ENCODE results near the gene PLEK2. TPM values are rescaled to one million over a fixed set of nuclear protein-coding genes. Genes with fewer than 3 reads are reported as not detected.
A peak's percentile ranks its signal among the peaks of the same experiment; 100 is the strongest.

PLEK2 gene
- total RNA-seq, 2 donors from 2014 or later: 1.5 to 6.8 TPM

- H3K36me3 Mint-ChIP-seq (ENCODE audit: low read depth): no peaks in the 10 kb centered on the region
These were observed 28.5 kb upstream of the PLEK2 start for GRCh38 chr14:67440513-67440912.

GRCh38 chr14:67438969-67439368, 27.0 kb upstream of the PLEK2 start:
- Mint-ChIP-seq H3K27me3 (peaks cover 10% of the 10 kb centered on the region), H3K4me3 (no peak overlapping the region), H3K4me1 (peaks cover 3% of the 10 kb centered on the region), H3K36me3 (ENCODE audit: low read depth) (no peaks in the 10 kb centered on the region), H3K9me3 (no peaks in the 10 kb centered on the region), H3K27ac (no peak overlapping the region)
- no peak for ATAC-seq (replicated peaks)

More at GRCh38 chr14:67440513-67440912, 28.5 kb upstream of the PLEK2 start:
- Mint-ChIP-seq H3K27ac (no peak overlapping the region), H3K27me3 (peaks cover 14% of the 10 kb centered on the region), H3K9me3 (no peaks in the 10 kb centered on the region), H3K4me1 (no peaks in the 10 kb centered on the region), H3K4me3 (no peak overlapping the region)
- no peak for ATAC-seq (replicated peaks)

DNA sequence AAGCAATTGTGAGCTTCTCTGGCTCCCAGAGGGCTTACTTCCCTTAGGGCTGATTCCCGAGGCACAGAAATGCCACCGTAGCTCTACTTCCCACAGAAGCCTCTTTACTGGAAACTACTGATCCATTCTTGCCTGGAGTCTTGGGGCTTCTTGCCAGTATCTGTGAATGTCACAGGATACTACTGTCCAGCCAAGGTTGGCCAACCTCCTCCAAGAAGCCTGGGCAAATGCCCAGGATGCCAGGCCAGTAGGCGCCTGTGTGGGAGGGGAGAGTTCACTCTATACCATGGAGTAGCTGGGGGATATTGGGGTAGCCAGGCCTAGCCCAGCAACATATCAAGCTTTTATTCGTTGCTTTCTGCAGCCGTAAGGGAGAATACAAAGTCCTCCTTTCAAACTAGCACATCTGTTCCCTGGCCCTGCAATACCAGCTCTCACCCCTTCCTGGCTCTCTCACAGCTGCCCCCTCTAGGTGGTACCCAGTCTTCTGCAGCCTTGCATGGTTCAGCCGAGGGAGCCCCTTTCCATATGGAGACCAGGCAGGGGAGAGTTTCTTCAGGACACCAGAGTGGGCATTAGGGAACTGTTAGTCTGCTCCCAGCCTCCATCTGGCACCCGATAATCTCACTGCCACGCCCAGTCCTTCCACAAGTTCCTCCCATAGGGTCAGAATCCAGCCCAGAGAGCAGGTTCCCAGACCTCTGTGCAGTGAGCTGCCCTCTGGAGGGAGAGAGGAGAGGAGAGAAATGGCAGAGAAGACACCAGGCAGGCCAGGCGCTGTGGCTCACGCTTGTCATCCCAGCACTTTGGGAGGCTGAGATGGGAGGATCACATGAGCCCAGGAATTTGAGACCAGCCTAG, 24.3 kb upstream of the PLEK2 start:
- Mint-ChIP-seq H3K4me3 (no peak overlapping the region), H3K27me3 (peaks cover 6% of the 10 kb centered on the region), H3K27ac (no peak overlapping the region), H3K9me3 (no peaks in the 10 kb centered on the region), H3K4me1 (peaks cover 3% of the 10 kb centered on the region), H3K36me3 (ENCODE audit: low read depth) (no peaks in the 10 kb centered on the region)
- ATAC-seq (replicated peaks): no peak

GRCh38 chr14:67435603-67436002, 23.6 kb upstream of the PLEK2 start:
- H3K27me3 Mint-ChIP-seq: peaks cover 6% of the 10 kb centered on the region
- no peaks in the 10 kb centered on the region for H3K9me3 Mint-ChIP-seq
- no peak overlapping the region for H3K4me3 Mint-ChIP-seq
- ATAC-seq (replicated peaks): no peak
- no peaks in the 10 kb centered on the region for H3K36me3 Mint-ChIP-seq (ENCODE audit: low read depth)
- H3K27ac Mint-ChIP-seq: no peak overlapping the region
- peaks cover 3% of the 10 kb centered on the region for H3K4me1 Mint-ChIP-seq

- Mint-ChIP-seq H3K4me1 (peaks cover 3% of the 10 kb centered on the region), H3K4me3 (no peak overlapping the region), H3K27me3 (peaks cover 2% of the 10 kb centered on the region), H3K27ac (no peak overlapping the region), H3K36me3 (ENCODE audit: low read depth) (no peaks in the 10 kb centered on the region), H3K9me3 (no peaks in the 10 kb centered on the region)
- no peak for ATAC-seq (replicated peaks)
These were observed 20.1 kb upstream of the PLEK2 start for GRCh38 chr14:67432050-67432564.

- Mint-ChIP-seq H3K27me3 (peaks cover 13% of the 10 kb centered on the region), H3K27ac (no peak overlapping the region), H3K4me1 (peaks cover 3% of the 10 kb centered on the region), H3K4me3 (no peak overlapping the region), H3K9me3 (no peaks in the 10 kb centered on the region), H3K36me3 (ENCODE audit: low read depth) (no peaks in the 10 kb centered on the region)
- no peak for ATAC-seq (replicated peaks)
These were observed 17.7 kb upstream of the PLEK2 start for GRCh38 chr14:67429510-67430205.

GRCh38 chr14:67428501-67429031, 16.6 kb upstream of the PLEK2 start:
- Mint-ChIP-seq H3K4me1 (no peaks in the 10 kb centered on the region), H3K4me3 (no peak overlapping the region), H3K9me3 (no peaks in the 10 kb centered on the region)

DNA sequence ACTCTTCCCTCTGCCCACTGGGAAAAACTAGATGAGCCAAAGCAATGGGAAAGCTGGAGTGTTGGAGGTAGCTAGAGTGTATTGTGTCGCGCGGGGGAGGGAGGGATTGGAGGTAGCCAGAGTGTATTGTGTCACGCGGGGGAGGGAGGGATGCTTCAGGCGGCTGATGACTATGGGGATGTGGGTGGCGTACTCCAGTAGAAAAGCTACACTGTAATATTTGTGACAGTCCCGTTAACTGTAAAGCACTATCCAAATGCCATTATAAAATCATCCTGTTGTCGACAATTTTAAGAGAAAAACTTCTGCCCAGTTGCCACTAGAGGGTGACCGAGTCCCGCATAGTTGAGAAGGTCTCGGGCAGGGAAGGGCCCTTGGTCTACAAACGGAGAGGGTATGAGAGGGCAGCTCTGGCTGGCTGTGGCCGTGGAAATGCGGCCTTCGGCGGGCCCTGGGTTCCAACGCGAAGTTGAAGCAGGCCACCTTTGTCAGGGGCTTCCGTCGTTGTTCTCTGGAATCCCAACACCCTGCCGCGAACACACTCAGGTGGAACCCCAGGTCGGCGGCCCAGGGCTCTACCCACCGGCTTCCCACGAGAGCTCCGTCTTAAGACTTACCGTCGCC, 15.1 kb upstream of the PLEK2 start:
- H3K36me3 Mint-ChIP-seq (ENCODE audit: low read depth): no peaks in the 10 kb centered on the region
- peaks cover 17% of the 10 kb centered on the region for H3K27me3 Mint-ChIP-seq
- H3K4me1 Mint-ChIP-seq: no peaks in the 10 kb centered on the region
- no peak overlapping the region for H3K27ac Mint-ChIP-seq
- no peak overlapping the region for H3K4me3 Mint-ChIP-seq
- ATAC-seq (replicated peaks): peak; percentile 87
- H3K9me3 Mint-ChIP-seq: no peaks in the 10 kb centered on the region

More at GRCh38 chr14:67428501-67429031, 16.6 kb upstream of the PLEK2 start:
- Mint-ChIP-seq H3K36me3 (ENCODE audit: low read depth) (no peaks in the 10 kb centered on the region), H3K27me3 (peaks cover 13% of the 10 kb centered on the region), H3K27ac (no peak overlapping the region)
- no peak for ATAC-seq (replicated peaks)

DNA sequence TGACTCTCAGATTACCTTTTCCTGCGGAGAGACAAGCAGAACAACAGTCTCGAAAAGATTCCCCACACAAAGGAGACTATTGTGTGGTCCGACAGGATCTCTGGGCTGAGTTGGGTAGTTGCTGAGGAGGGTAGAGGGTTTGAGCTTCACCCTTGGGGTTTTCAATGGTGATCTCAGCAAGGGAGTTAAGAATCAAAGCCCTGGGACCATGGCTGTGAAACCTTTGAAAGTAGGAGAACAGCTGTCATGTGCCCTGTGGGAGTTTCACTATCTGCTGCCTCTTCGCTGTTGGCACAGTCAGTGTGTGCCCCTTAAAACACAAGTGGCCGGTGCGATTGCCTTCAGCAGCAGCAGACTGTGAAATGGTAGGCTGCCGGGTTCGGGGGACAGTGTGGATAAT, 14.2 kb upstream of the PLEK2 start:
- Mint-ChIP-seq H3K27me3 (peaks cover 17% of the 10 kb centered on the region), H3K4me3 (no peak overlapping the region), H3K9me3 (no peaks in the 10 kb centered on the region), H3K36me3 (ENCODE audit: low read depth) (no peaks in the 10 kb centered on the region), H3K27ac (no peak overlapping the region), H3K4me1 (no peaks in the 10 kb centered on the region)
- no peak for ATAC-seq (replicated peaks)

- Mint-ChIP-seq H3K27me3 (peaks cover 17% of the 10 kb centered on the region), H3K27ac (no peak overlapping the region), H3K4me3 (no peak overlapping the region), H3K9me3 (no peaks in the 10 kb centered on the region), H3K4me1 (no peaks in the 10 kb centered on the region), H3K36me3 (ENCODE audit: low read depth) (no peaks in the 10 kb centered on the region)
- ATAC-seq (replicated peaks): no peak
These were observed 13.6 kb upstream of the PLEK2 start for GRCh38 chr14:67425608-67426007.

DNA sequence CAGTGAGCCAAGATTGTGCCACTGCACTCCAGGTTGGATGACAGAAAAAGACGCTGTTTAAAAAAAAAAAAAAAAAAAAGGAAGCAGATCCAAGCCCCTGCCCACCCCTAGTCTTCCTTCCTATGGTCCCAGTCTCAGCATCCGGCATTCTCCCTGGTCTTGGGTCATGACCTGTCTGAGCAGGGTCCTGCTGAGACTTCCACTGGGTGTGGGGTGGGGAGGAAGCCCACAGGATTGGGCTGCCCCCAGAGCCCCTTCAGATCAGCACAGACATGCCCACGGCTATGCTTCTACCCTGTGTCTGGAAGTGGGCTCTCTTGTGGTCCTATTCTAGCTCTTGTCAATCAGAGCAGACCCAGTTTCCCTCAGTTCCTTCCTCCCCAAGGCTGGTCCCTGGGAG, 12.6 kb upstream of the PLEK2 start:
- no peak overlapping the region for H3K27ac Mint-ChIP-seq
- H3K4me1 Mint-ChIP-seq: no peaks in the 10 kb centered on the region
- no peak overlapping the region for H3K4me3 Mint-ChIP-seq
- H3K27me3 Mint-ChIP-seq: peaks cover 17% of the 10 kb centered on the region
- H3K36me3 Mint-ChIP-seq (ENCODE audit: low read depth): no peaks in the 10 kb centered on the region
- H3K9me3 Mint-ChIP-seq: no peaks in the 10 kb centered on the region
- ATAC-seq (replicated peaks): no peak

- H3K27ac Mint-ChIP-seq: no peak overlapping the region
- no peak for ATAC-seq (replicated peaks)
- H3K4me1 Mint-ChIP-seq: no peaks in the 10 kb centered on the region
- no peak overlapping the region for H3K4me3 Mint-ChIP-seq
- peaks cover 17% of the 10 kb centered on the region for H3K27me3 Mint-ChIP-seq
- H3K9me3 Mint-ChIP-seq: no peaks in the 10 kb centered on the region
- H3K36me3 Mint-ChIP-seq (ENCODE audit: low read depth): no peaks in the 10 kb centered on the region
These were observed 11.5 kb upstream of the PLEK2 start for GRCh38 chr14:67423424-67423823.

DNA sequence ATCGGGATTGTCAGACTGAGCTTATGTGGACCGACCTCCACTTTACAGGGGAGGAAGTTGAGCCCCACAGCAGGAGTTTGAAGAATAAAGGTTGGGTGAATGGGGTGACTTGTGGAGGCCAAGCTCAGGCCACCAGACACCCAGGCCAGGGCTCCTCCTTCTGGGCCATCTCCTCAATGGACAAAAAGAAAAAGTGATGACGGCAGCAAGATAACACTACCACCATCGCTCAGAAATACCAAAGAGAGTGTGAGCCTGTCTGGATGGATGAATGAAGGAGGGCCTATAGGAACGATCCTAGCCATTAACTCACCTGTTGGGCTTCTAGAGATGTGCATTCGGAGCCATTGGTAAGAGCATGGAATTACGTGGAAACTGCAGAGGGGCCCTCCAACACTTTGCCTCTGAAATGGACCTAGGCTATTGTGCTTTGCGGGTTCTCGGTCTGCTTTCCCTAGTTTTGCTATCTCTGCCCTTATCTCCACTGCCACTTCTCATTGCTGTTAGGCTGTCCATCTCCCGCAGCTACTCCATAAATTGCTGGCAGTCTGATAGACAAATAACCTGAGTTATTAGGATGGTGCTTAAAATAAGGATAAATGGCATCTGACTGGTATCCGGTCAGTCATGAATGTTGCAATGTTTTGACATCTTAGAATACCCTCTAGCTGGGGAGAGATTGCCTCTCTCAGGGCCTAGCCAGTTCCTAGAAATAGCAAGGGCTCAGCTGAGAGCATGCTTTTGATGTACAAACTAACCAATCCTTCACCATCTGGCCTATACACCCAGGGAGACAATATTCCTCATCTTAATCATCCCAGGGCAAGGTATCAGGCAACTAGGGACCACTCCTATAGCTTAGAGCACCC, 9.6 kb upstream of the PLEK2 start:
- H3K27me3 Mint-ChIP-seq: peaks cover 12% of the 10 kb centered on the region
- ATAC-seq (replicated peaks): no peak
- H3K4me3 Mint-ChIP-seq: no peak overlapping the region
- no peaks in the 10 kb centered on the region for H3K36me3 Mint-ChIP-seq (ENCODE audit: low read depth)
- H3K9me3 Mint-ChIP-seq: no peaks in the 10 kb centered on the region
- no peaks in the 10 kb centered on the region for H3K4me1 Mint-ChIP-seq
- H3K27ac Mint-ChIP-seq: no peak overlapping the region
